ENCODE data around the gene ALLC.

Gene ALLC

GRCh38 chr2:3672861-3673678, 15.1 kb downstream of the ALLC start:
- WGBS: 95% methylated on average over 9 of the region's 9 CpGs
- Histone ChIP-seq H3K4me3 (ENCODE audit: low read length) (no peak overlapping the region), H3K27me3 (ENCODE audit: insufficient read depth, low read length) (no peaks in the 10 kb centered on the region), H3K9ac (ENCODE audit: low read depth, low read length) (no peak overlapping the region), H3K4me1 (ENCODE audit: insufficient read depth, low read length) (no peaks in the 10 kb centered on the region), H3K36me3 (ENCODE audit: insufficient read depth, low read length) (no peaks in the 10 kb centered on the region), H3K9me3 (ENCODE audit: insufficient read depth, low read depth, low read length) (no peaks in the 10 kb centered on the region), H3K27ac (ENCODE audit: low read depth, low read length) (no peak overlapping the region)

- H3K36me3 ChIP-seq (ENCODE audit: insufficient read depth, low read length): no peaks in the 10 kb centered on the region
- no peak overlapping the region for H3K9ac ChIP-seq (ENCODE audit: low read depth, low read length)
- H3K27me3 ChIP-seq (ENCODE audit: insufficient read depth, low read length): no peaks in the 10 kb centered on the region
- H3K4me3 ChIP-seq (ENCODE audit: low read length): no peak overlapping the region
- H3K9me3 ChIP-seq (ENCODE audit: insufficient read depth, low read depth, low read length): no peaks in the 10 kb centered on the region
- H3K27ac ChIP-seq (ENCODE audit: low read depth, low read length): no peak overlapping the region
- 95% methylated on average over 9 of the region's 9 CpGs for WGBS
- no peaks in the 10 kb centered on the region for H3K4me1 ChIP-seq (ENCODE audit: insufficient read depth, low read length)
Observed at GRCh38 chr2:3674066-3674845, 16.3 kb downstream of the ALLC start.

- no peaks in the 10 kb centered on the region for H3K9me3 ChIP-seq (ENCODE audit: insufficient read depth, low read depth, low read length)
- no peaks in the 10 kb centered on the region for H3K4me1 ChIP-seq (ENCODE audit: insufficient read depth, low read length)
- no peak overlapping the region for H3K27ac ChIP-seq (ENCODE audit: low read depth, low read length)
- WGBS: 94% methylated on average over 2 of the region's 4 CpGs
- no peaks in the 10 kb centered on the region for H3K27me3 ChIP-seq (ENCODE audit: insufficient read depth, low read length)
- H3K9ac ChIP-seq (ENCODE audit: low read depth, low read length): no peak overlapping the region
- no peak overlapping the region for H3K4me3 ChIP-seq (ENCODE audit: low read length)
- no peaks in the 10 kb centered on the region for H3K36me3 ChIP-seq (ENCODE audit: insufficient read depth, low read length)
Observed at GRCh38 chr2:3675687-3676086, 17.7 kb downstream of the ALLC start.

GRCh38 chr2:3677436-3677835, 19.4 kb downstream of the ALLC start:
- WGBS: 86% methylated on average over 9 of the region's 9 CpGs
- H3K36me3 ChIP-seq (ENCODE audit: insufficient read depth, low read length): no peaks in the 10 kb centered on the region
- no peak overlapping the region for H3K27ac ChIP-seq (ENCODE audit: low read depth, low read length)
- H3K4me1 ChIP-seq (ENCODE audit: insufficient read depth, low read length): no peaks in the 10 kb centered on the region
- H3K9ac ChIP-seq (ENCODE audit: low read depth, low read length): no peak overlapping the region
- no peaks in the 10 kb centered on the region for H3K27me3 ChIP-seq (ENCODE audit: insufficient read depth, low read length)
- H3K9me3 ChIP-seq (ENCODE audit: insufficient read depth, low read depth, low read length): no peaks in the 10 kb centered on the region
- H3K4me3 ChIP-seq (ENCODE audit: low read length): no peak overlapping the region

- no peaks in the 10 kb centered on the region for H3K9me3 ChIP-seq (ENCODE audit: insufficient read depth, low read depth, low read length)
- no peaks in the 10 kb centered on the region for H3K4me1 ChIP-seq (ENCODE audit: insufficient read depth, low read length)
- WGBS: 87% methylated on average over 9 of the region's 9 CpGs
- no peak overlapping the region for H3K27ac ChIP-seq (ENCODE audit: low read depth, low read length)
- H3K27me3 ChIP-seq (ENCODE audit: insufficient read depth, low read length): no peaks in the 10 kb centered on the region
- H3K36me3 ChIP-seq (ENCODE audit: insufficient read depth, low read length): no peaks in the 10 kb centered on the region
- H3K9ac ChIP-seq (ENCODE audit: low read depth, low read length): no peak overlapping the region
- no peak overlapping the region for H3K4me3 ChIP-seq (ENCODE audit: low read length)
Observed at GRCh38 chr2:3678212-3678611, 20.2 kb downstream of the ALLC start.

GRCh38 chr2:3679180-3679579, 21.2 kb downstream of the ALLC start:
- Histone ChIP-seq H3K36me3 (ENCODE audit: insufficient read depth, low read length) (no peaks in the 10 kb centered on the region), H3K27ac (ENCODE audit: low read depth, low read length) (no peak overlapping the region), H3K4me1 (ENCODE audit: insufficient read depth, low read length) (no peaks in the 10 kb centered on the region), H3K4me3 (ENCODE audit: low read length) (no peak overlapping the region), H3K9me3 (ENCODE audit: insufficient read depth, low read depth, low read length) (no peaks in the 10 kb centered on the region), H3K9ac (ENCODE audit: low read depth, low read length) (no peak overlapping the region), H3K27me3 (ENCODE audit: insufficient read depth, low read length) (no peaks in the 10 kb centered on the region)
- WGBS: 100% methylated on average over 2 of the region's 2 CpGs

- Histone ChIP-seq H3K9me3 (ENCODE audit: insufficient read depth, low read depth, low read length) (no peaks in the 10 kb centered on the region), H3K27me3 (ENCODE audit: insufficient read depth, low read length) (no peaks in the 10 kb centered on the region), H3K27ac (ENCODE audit: low read depth, low read length) (no peak overlapping the region), H3K4me3 (ENCODE audit: low read length) (no peak overlapping the region), H3K4me1 (ENCODE audit: insufficient read depth, low read length) (no peaks in the 10 kb centered on the region), H3K36me3 (ENCODE audit: insufficient read depth, low read length) (no peaks in the 10 kb centered on the region), H3K9ac (ENCODE audit: low read depth, low read length) (no peak overlapping the region)
- WGBS: 95% methylated on average over 23 of the region's 23 CpGs
Observed at GRCh38 chr2:3679616-3680393, 21.8 kb downstream of the ALLC start.

GRCh38 chr2:3680548-3681345, 22.7 kb downstream of the ALLC start:
- no peaks in the 10 kb centered on the region for H3K4me1 ChIP-seq (ENCODE audit: insufficient read depth, low read length)
- no peaks in the 10 kb centered on the region for H3K36me3 ChIP-seq (ENCODE audit: insufficient read depth, low read length)
- WGBS: 95% methylated on average over 18 of the region's 18 CpGs
- no peak overlapping the region for H3K9ac ChIP-seq (ENCODE audit: low read depth, low read length)
- no peaks in the 10 kb centered on the region for H3K9me3 ChIP-seq (ENCODE audit: insufficient read depth, low read depth, low read length)
- H3K27ac ChIP-seq (ENCODE audit: low read depth, low read length): no peak overlapping the region
- no peak overlapping the region for H3K4me3 ChIP-seq (ENCODE audit: low read length)
- H3K27me3 ChIP-seq (ENCODE audit: insufficient read depth, low read length): no peaks in the 10 kb centered on the region

GRCh38 chr2:3681625-3682024, 23.6 kb downstream of the ALLC start:
- no peaks in the 10 kb centered on the region for H3K4me1 ChIP-seq (ENCODE audit: insufficient read depth, low read length)
- 93% methylated on average over 5 of the region's 5 CpGs for WGBS
- no peak overlapping the region for H3K9ac ChIP-seq (ENCODE audit: low read depth, low read length)
- H3K36me3 ChIP-seq (ENCODE audit: insufficient read depth, low read length): no peaks in the 10 kb centered on the region
- no peaks in the 10 kb centered on the region for H3K27me3 ChIP-seq (ENCODE audit: insufficient read depth, low read length)
- H3K27ac ChIP-seq (ENCODE audit: low read depth, low read length): no peak overlapping the region
- H3K4me3 ChIP-seq (ENCODE audit: low read length): no peak overlapping the region
- H3K9me3 ChIP-seq (ENCODE audit: insufficient read depth, low read depth, low read length): no peaks in the 10 kb centered on the region

- Histone ChIP-seq H3K27ac (ENCODE audit: low read depth, low read length) (no peak overlapping the region), H3K9me3 (ENCODE audit: insufficient read depth, low read depth, low read length) (no peaks in the 10 kb centered on the region), H3K4me1 (ENCODE audit: insufficient read depth, low read length) (no peaks in the 10 kb centered on the region), H3K27me3 (ENCODE audit: insufficient read depth, low read length) (no peaks in the 10 kb centered on the region), H3K4me3 (ENCODE audit: low read length) (no peak overlapping the region), H3K36me3 (ENCODE audit: insufficient read depth, low read length) (no peaks in the 10 kb centered on the region), H3K9ac (ENCODE audit: low read depth, low read length) (no peak overlapping the region)
- WGBS: 96% methylated on average over 6 of the region's 6 CpGs
Observed at GRCh38 chr2:3682811-3683210, 24.8 kb downstream of the ALLC start.
